HepG2 (cell line): ENCODE measurements around the gene STMN1. TPM values are rescaled to one million over a fixed set of nuclear protein-coding genes. Genes with fewer than 3 reads are reported as not detected.
A peak's percentile ranks its signal among the peaks of the same experiment; 100 is the strongest.

Experiments used
- ATAC-seq: fragments of 200-7000 bp; cut with Tn5 transposase; 3 replicates; pipeline ENCODE4 v1.9.1; 2020; ENCODE audit warnings: mild to moderate bottlenecking, moderate library complexity
- BruUV-seq: library from RNA; stranded (reverse); fragments of 400-500 nt; replicated peaks from 2 replicates; lab custom pipeline; 2021; lab: Mats Ljungman, UMichigan
- CTCF ChIA-PET: fragments of 300-600 bp; formaldehyde crosslinking; extraction: SDS; loops from one replicate; lab custom pipeline; 2021; ENCODE audit warnings: low total read pairs, inconsistent platforms, low intra/inter-chr PET ratio; lab: Yijun Ruan, JAX
- POLR2A ChIA-PET: fragments of 350-600 bp; sonication (Branson Sonifier 250); formaldehyde crosslinking; loops from one replicate; lab custom pipeline; 2020; ENCODE audit warnings: antibody characterized with exemption, inconsistent platforms; lab: Yijun Ruan, JAX
- DNase-seq: peaks from one replicate; pipeline ENCODE4 v3.0.0-alpha.2; 2015; ENCODE audit warnings: low spot score
- FAIRE-seq: peaks from 3 replicates; lab custom pipeline; 2011; peaks lifted over from hg19 to GRCh38; lab: Jason Lieb, UNC
- H2AFZ ChIP-seq: one replicate; pipeline ENCODE4 v1.6.1; 2011; ENCODE audit warnings: low read length, inconsistent platforms
- H3K27ac ChIP-seq: fragments of 300-600 bp; 3 replicates; pipeline ENCODE4 v1.8.0; 2011; ENCODE audit warnings: mixed run types, mild to moderate bottlenecking, mixed read lengths, low read length, inconsistent platforms; ENCODE audit not compliant: insufficient read depth; ENCODE audit errors: extremely low read length
- H3K27me3 ChIP-seq, 2 experiments: fragments of 200-600 bp in 1 of 2; 2 replicates in 1 of 2; 3 replicates in 1 of 2; pipeline versions ENCODE4 v1.6.0 to v1.8.0; 2011; ENCODE audit warnings: low read length in 2 of 2, mild to moderate bottlenecking in 2 of 2, moderate library complexity in 2 of 2, inconsistent platforms in 1 of 2; ENCODE audit not compliant: insufficient read depth in 2 of 2, control insufficient read depth in 1 of 2
- H3K36me3 ChIP-seq, 2 experiments: fragments of 200-600 bp in 1 of 2; replicated peaks in 1 of 2; 2 replicates in 1 of 2; 3 replicates in 1 of 2; pipeline versions ENCODE4 v1.5.1 to v1.8.0; 2011; ENCODE audit warnings: low read length in 2 of 2, inconsistent platforms in 1 of 2; ENCODE audit not compliant: insufficient read depth in 2 of 2, control insufficient read depth in 1 of 2
- H3K4me1 ChIP-seq: 2 replicates; pipeline ENCODE4 v1.5.1; 2012; ENCODE audit warnings: low read length, inconsistent platforms; ENCODE audit not compliant: insufficient read depth
- H3K4me2 ChIP-seq: 2 replicates; pipeline ENCODE4 v1.6.0; 2011; ENCODE audit warnings: low read depth, low read length, inconsistent platforms
- H3K4me3 ChIP-seq, 3 experiments: fragments of 200-600 bp in 1 of 3; sonication (generic), shearing (Covaris generic) in 1 of 3; replicated peaks in 1 of 3; 2 replicates each; pipeline ENCODE4 v1.5.1; 2011 to 2016; ENCODE audit warnings: low read length in 3 of 3, inconsistent platforms in 2 of 3, low read depth in 2 of 3, mild to moderate bottlenecking in 2 of 3, control low read depth in 1 of 3, mixed read lengths in 1 of 3; ENCODE audit not compliant: insufficient read depth in 1 of 3
- H3K79me2 ChIP-seq: one replicate; pipeline ENCODE4 v1.6.1; 2011; ENCODE audit warnings: low read length, inconsistent platforms; ENCODE audit not compliant: insufficient read depth
- H3K9ac ChIP-seq: 2 replicates; pipeline ENCODE4 v1.6.0; 2011; ENCODE audit warnings: mild to moderate bottlenecking, low read depth, low read length, inconsistent platforms; ENCODE audit not compliant: insufficient read depth
- H3K9me3 ChIP-seq: 2 replicates; pipeline ENCODE4 v1.5.1; 2012; ENCODE audit warnings: mild to moderate bottlenecking, low read length
- H4K20me1 ChIP-seq: 2 replicates; pipeline ENCODE4 v1.6.0; 2011; ENCODE audit warnings: inconsistent platforms, mild to moderate bottlenecking, low read length, moderate library complexity; ENCODE audit not compliant: insufficient read depth
- CHCHD3 ChIP-seq: sonication (generic); formaldehyde crosslinking; IDR thresholded peaks from 2 replicates; pipeline ENCODE4 v1.8.0; 2022; ENCODE audit warnings: mild to moderate bottlenecking, missing genetic modification reagents, moderate library complexity
- ESRRA ChIP-seq: sonication (generic); formaldehyde crosslinking; IDR thresholded peaks from 2 replicates; pipeline ENCODE4 v1.5.1; 2020; ENCODE audit warnings: mild to moderate bottlenecking, low read depth, missing genetic modification reagents
- GATAD1 ChIP-seq: IDR thresholded peaks from 2 replicates; pipeline ENCODE4 v1.6.1; 2016; ENCODE audit warnings: missing genetic modification reagents, missing compliant biosample characterization
- KDM3A ChIP-seq: IDR thresholded peaks from 2 replicates; pipeline ENCODE4 v1.6.1; 2018; ENCODE audit warnings: low read depth, missing compliant biosample characterization
- PLRG1 ChIP-seq: fragments of 450-650 bp; conservative IDR thresholded peaks from 2 replicates; pipeline ENCODE4 v1.6.1; 2016
- SP2 ChIP-seq: sonication (generic); formaldehyde crosslinking; IDR thresholded peaks from 2 replicates; pipeline ENCODE4 v1.5.1; 2020; ENCODE audit warnings: mild to moderate bottlenecking, missing genetic modification reagents
- ZNF180 ChIP-seq: sonication (generic); formaldehyde crosslinking; IDR thresholded peaks from 2 replicates; pipeline ENCODE4 v1.4.0; 2020; ENCODE audit warnings: low read depth, missing genetic modification reagents, borderline replicate concordance
- ZNF20 ChIP-seq: sonication (generic); formaldehyde crosslinking; IDR thresholded peaks from 2 replicates; pipeline ENCODE4 v1.4.0; 2020; ENCODE audit warnings: mild to moderate bottlenecking, moderate library complexity, missing genetic modification reagents
- ZNF225 ChIP-seq: sonication (generic); formaldehyde crosslinking; IDR thresholded peaks from 2 replicates; pipeline ENCODE4 v1.4.0; 2020; ENCODE audit warnings: mild to moderate bottlenecking, missing genetic modification reagents
- ZNF235 ChIP-seq: sonication (generic); formaldehyde crosslinking; IDR thresholded peaks from 2 replicates; pipeline ENCODE4 v1.8.1; 2023; ENCODE audit warnings: mild to moderate bottlenecking, missing genetic modification reagents, borderline replicate concordance
- ZSCAN12 ChIP-seq: sonication (generic); formaldehyde crosslinking; IDR thresholded peaks from 2 replicates; pipeline ENCODE4 v1.9.0; 2021; ENCODE audit warnings: mild to moderate bottlenecking, missing genetic modification reagents
- WGBS: methylation state at CpG from one replicate; pipeline ENCODE4 v1.1.6; 2017; ENCODE audit warnings: low lambda C conversion rate; 5-methylcytosine and 5-hydroxymethylcytosine counted together
- in situ Hi-C: cut with HindIII; loops from 2 replicates; pipeline ENCODE4 v1.10.0; 2017; ENCODE audit warnings: low pct_unique_long_range_greater_than_20kb; ENCODE audit not compliant: extremely low pct_ligation_motif_present
- intact Hi-C: fragments of 100-400 bp; cut with micrococcal nuclease; formaldehyde crosslinking; loops from one replicate; pipeline ENCODE4 v1.10.0; 2022; ENCODE audit not compliant: unreplicated experiment
- polyA plus RNA-seq, 8 experiments: library from polyadenylated mRNA; depleted of rRNA in 3 of 8; stranded (reverse) in 7 of 8; unstranded in 1 of 8; fragments of >200 nt; fragmentation: Illumina TruSeq in 4 of 8; extraction: Trizol in 4 of 8; gene quantifications; 2 replicates each; pipeline versions ENCODE4 v1.2.1 to v1.2.3, GENCODE V29; 2011 to 2016; ENCODE audit warnings: low read depth in 4 of 8, missing spikeins in 1 of 8, mixed read lengths in 1 of 8; ENCODE audit not compliant: insufficient read depth in 1 of 8
- total RNA-seq, 5 experiments: library from RNA; depleted of rRNA; stranded (reverse); fragments of >200 nt; fragmentation: Illumina TruSeq; extraction: Trizol; gene quantifications; 2 replicates each; pipeline ENCODE4 v1.2.3, GENCODE V29; 2016; ENCODE audit warnings: low read depth in 1 of 5
- TF ChIP-seq, protein P1 (sequence below): sonication (generic); formaldehyde crosslinking; IDR thresholded peaks from 2 replicates; pipeline ENCODE4 v1.4.0; 2020; ENCODE audit warnings: missing genetic modification reagents
- TF ChIP-seq, protein P2 (sequence below): sonication (generic); formaldehyde crosslinking; IDR thresholded peaks from 2 replicates; pipeline ENCODE4 v1.4.0; 2020; ENCODE audit warnings: mild to moderate bottlenecking, missing genetic modification reagents

The STMN1 gene
- total and polyA plus RNA-seq, 2 of the 13 experiments (the other 11 are each of a cell fraction or from before 2014, with no cell fraction given), result 45.9 to 409 TPM

DNA sequence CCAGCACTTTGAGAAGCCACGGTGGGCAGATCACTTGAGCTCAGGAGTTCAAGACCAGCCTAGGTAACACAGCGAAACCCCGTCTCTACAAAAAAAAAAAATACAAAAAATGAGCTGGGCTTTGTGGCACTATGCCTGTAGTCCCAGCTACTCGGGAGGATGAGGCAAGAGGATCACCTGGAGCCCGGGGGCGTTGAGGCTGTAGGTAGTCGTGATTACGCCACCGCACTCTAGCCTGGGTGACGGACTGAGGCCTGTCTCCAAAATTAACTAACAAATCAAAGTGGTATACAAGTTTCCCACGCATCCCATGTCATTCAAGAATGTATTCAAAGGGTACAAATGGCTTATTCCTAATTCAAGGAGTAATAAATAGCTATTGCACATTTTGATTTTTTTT lies 49.4 kb downstream of the STMN1 start:
- ATAC-seq, result no peak
- WGBS, result 93% methylated on average over 11 of the region's 11 CpGs
- peak overlapping the region; percentile 18; the same call in 1 of the 2 replicates for H3K4me2 ChIP-seq
- H3K4me1 ChIP-seq, result peaks cover 48% of the 10 kb centered on the region
- H3K9me3 ChIP-seq, result no peaks in the 10 kb centered on the region
- H3K27ac ChIP-seq, result no peak overlapping the region
- H3K79me2 ChIP-seq, result peaks cover 40% of the 10 kb centered on the region
- H3K9ac ChIP-seq, result no peak overlapping the region
- H3K27me3 ChIP-seq, result no peaks in the 10 kb centered on the region; a peak in 1 of 5 replicates
- no peak overlapping the region for H2AFZ ChIP-seq
- CTCF ChIA-PET, result no interaction called here
- FAIRE-seq, result no peak
- intact Hi-C loops, result no loop called here
- no peak for DNase-seq
- in situ Hi-C loops, result no loop called here
- no peaks in the 10 kb centered on the region for H4K20me1 ChIP-seq
- BruUV-seq, result no TSS peak
- H3K4me3 ChIP-seq, result no peak overlapping the region
- POLR2A ChIA-PET, result interaction anchor here (0.8 to 1.2 kb wide), 2 partner anchors 19 kb away, joined by 3 to 4 read pairs; partner anchors contain the start of gene PAQR7
- H3K36me3 ChIP-seq, result no peaks in the 10 kb centered on the region
- TF ChIP-seq ZNF235 (CRISPR knock-in tag), result no peak
- TF ChIP-seq CHCHD3 (CRISPR knock-in tag), result no peak
- TF ChIP-seq, protein P1, sequence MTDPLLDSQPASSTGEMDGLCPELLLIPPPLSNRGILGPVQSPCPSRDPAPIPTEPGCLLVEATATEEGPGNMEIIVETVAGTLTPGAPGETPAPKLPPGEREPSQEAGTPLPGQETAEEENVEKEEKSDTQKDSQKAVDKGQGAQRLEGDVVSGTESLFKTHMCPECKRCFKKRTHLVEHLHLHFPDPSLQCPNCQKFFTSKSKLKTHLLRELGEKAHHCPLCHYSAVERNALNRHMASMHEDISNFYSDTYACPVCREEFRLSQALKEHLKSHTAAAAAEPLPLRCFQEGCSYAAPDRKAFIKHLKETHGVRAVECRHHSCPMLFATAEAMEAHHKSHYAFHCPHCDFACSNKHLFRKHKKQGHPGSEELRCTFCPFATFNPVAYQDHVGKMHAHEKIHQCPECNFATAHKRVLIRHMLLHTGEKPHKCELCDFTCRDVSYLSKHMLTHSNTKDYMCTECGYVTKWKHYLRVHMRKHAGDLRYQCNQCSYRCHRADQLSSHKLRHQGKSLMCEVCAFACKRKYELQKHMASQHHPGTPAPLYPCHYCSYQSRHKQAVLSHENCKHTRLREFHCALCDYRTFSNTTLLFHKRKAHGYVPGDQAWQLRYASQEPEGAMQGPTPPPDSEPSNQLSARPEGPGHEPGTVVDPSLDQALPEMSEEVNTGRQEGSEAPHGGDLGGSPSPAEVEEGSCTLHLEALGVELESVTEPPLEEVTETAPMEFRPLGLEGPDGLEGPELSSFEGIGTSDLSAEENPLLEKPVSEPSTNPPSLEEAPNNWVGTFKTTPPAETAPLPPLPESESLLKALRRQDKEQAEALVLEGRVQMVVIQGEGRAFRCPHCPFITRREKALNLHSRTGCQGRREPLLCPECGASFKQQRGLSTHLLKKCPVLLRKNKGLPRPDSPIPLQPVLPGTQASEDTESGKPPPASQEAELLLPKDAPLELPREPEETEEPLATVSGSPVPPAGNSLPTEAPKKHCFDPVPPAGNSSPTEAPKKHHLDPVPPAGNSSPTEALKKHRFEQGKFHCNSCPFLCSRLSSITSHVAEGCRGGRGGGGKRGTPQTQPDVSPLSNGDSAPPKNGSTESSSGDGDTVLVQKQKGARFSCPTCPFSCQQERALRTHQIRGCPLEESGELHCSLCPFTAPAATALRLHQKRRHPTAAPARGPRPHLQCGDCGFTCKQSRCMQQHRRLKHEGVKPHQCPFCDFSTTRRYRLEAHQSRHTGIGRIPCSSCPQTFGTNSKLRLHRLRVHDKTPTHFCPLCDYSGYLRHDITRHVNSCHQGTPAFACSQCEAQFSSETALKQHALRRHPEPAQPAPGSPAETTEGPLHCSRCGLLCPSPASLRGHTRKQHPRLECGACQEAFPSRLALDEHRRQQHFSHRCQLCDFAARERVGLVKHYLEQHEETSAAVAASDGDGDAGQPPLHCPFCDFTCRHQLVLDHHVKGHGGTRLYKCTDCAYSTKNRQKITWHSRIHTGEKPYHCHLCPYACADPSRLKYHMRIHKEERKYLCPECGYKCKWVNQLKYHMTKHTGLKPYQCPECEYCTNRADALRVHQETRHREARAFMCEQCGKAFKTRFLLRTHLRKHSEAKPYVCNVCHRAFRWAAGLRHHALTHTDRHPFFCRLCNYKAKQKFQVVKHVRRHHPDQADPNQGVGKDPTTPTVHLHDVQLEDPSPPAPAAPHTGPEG (CRISPR knock-in tag), result no peak
- TF ChIP-seq, protein P2, sequence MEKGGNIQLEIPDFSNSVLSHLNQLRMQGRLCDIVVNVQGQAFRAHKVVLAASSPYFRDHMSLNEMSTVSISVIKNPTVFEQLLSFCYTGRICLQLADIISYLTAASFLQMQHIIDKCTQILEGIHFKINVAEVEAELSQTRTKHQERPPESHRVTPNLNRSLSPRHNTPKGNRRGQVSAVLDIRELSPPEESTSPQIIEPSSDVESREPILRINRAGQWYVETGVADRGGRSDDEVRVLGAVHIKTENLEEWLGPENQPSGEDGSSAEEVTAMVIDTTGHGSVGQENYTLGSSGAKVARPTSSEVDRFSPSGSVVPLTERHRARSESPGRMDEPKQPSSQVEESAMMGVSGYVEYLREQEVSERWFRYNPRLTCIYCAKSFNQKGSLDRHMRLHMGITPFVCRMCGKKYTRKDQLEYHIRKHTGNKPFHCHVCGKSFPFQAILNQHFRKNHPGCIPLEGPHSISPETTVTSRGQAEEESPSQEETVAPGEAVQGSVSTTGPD (CRISPR knock-in tag), result no peak
- TF ChIP-seq GATAD1 (CRISPR knock-in tag), result no peak
- TF ChIP-seq ZNF20 (CRISPR knock-in tag), result no peak
- TF ChIP-seq ZSCAN12, result no peak
- no peak for TF ChIP-seq SP2 (CRISPR knock-in tag)
- TF ChIP-seq ZNF180 (CRISPR knock-in tag), result no peak
- no peak for TF ChIP-seq PLRG1
- no peak for TF ChIP-seq ESRRA (CRISPR knock-in tag)
- TF ChIP-seq ZNF225 (CRISPR knock-in tag), result no peak
- no peak for TF ChIP-seq KDM3A (CRISPR knock-in tag)
